Measurements from ENCODE around the gene NUDT5.

DNA sequence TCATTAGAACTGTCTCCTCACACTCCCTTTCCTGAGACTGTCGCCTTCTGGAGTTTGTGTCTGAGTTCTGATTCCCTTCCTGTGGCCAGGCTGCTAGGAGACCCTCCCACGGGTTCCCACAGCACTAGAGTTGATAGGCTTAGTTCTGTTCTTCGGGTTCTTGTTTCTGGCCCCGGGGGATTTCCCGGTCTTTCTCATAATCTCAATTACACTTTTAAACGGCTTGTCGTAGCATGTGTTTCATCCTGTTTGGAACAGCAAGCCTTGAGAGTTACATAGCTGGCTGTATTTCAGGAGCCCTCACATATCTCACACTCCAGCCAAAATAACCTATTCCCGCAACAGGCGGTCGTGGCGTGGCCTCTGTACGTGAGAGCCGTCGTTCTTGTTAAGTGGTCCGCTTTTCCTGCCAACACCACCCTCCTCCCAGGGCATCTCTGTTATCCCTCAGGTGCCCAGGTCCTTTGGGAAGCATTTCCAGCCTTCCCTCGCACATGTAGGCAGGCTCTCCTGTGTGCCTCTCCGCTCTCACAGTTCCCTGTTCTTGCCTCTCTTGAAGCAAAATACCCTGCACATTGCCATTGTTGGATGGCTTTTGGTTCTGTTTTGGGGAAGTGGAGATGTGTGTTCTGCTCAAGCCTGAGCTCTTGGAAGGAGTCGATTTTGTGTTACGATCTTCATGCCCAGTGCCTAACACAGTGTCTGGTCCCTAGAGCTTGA, 46.3 kb upstream of the NUDT5 start:
- no peak for TF ChIP-seq POLR2A (IDR thresholded peaks at IDR 0.05)
- TF ChIP-seq, protein P1, sequence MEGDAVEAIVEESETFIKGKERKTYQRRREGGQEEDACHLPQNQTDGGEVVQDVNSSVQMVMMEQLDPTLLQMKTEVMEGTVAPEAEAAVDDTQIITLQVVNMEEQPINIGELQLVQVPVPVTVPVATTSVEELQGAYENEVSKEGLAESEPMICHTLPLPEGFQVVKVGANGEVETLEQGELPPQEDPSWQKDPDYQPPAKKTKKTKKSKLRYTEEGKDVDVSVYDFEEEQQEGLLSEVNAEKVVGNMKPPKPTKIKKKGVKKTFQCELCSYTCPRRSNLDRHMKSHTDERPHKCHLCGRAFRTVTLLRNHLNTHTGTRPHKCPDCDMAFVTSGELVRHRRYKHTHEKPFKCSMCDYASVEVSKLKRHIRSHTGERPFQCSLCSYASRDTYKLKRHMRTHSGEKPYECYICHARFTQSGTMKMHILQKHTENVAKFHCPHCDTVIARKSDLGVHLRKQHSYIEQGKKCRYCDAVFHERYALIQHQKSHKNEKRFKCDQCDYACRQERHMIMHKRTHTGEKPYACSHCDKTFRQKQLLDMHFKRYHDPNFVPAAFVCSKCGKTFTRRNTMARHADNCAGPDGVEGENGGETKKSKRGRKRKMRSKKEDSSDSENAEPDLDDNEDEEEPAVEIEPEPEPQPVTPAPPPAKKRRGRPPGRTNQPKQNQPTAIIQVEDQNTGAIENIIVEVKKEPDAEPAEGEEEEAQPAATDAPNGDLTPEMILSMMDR (IDR thresholded peaks at IDR 0.05), result no peak

All from body of pancreas (tissue), 4 donors.